ENCODE measurements around the gene HSF4.
A peak's percentile ranks its signal among the peaks of the same experiment; 100 is the strongest.

The HSF4 gene

GRCh38 chr16:67182288-67182687, 17.7 kb downstream of the HSF4 start:
- POLR2A ChIA-PET, result interaction anchor here (0.7 kb wide), 2 partner anchors 66 to 207 kb away, joined by 3 to 7 read pairs; partner anchors contain the start of gene FHOD1
- TF ChIP-seq, protein P1, sequence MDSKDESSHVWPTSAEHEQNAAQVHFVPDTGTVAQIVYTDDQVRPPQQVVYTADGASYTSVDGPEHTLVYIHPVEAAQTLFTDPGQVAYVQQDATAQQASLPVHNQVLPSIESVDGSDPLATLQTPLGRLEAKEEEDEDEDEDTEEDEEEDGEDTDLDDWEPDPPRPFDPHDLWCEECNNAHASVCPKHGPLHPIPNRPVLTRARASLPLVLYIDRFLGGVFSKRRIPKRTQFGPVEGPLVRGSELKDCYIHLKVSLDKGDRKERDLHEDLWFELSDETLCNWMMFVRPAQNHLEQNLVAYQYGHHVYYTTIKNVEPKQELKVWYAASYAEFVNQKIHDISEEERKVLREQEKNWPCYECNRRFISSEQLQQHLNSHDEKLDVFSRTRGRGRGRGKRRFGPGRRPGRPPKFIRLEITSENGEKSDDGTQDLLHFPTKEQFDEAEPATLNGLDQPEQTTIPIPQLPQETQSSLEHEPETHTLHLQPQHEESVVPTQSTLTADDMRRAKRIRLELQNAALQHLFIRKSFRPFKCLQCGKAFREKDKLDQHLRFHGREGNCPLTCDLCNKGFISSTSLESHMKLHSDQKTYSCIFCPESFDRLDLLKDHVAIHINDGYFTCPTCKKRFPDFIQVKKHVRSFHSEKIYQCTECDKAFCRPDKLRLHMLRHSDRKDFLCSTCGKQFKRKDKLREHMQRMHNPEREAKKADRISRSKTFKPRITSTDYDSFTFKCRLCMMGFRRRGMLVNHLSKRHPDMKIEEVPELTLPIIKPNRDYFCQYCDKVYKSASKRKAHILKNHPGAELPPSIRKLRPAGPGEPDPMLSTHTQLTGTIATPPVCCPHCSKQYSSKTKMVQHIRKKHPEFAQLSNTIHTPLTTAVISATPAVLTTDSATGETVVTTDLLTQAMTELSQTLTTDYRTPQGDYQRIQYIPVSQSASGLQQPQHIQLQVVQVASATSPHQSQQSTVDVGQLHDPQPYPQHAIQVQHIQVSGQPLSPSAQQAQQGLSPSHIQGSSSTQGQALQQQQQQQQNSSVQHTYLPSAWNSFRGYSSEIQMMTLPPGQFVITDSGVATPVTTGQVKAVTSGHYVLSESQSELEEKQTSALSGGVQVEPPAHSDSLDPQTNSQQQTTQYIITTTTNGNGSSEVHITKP (tag by site-specific recombination; IDR thresholded peaks at IDR 0.05), result peak; percentile 24; the same call in 1 of the 2 replicates
- TF ChIP-seq OVOL3 (tag by site-specific recombination; IDR thresholded peaks at IDR 0.05), result no peak
- TF ChIP-seq, protein P2, sequence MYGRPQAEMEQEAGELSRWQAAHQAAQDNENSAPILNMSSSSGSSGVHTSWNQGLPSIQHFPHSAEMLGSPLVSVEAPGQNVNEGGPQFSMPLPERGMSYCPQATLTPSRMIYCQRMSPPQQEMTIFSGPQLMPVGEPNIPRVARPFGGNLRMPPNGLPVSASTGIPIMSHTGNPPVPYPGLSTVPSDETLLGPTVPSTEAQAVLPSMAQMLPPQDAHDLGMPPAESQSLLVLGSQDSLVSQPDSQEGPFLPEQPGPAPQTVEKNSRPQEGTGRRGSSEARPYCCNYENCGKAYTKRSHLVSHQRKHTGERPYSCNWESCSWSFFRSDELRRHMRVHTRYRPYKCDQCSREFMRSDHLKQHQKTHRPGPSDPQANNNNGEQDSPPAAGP (tag by site-specific recombination; IDR thresholded peaks at IDR 0.05), result peak; percentile 66; the same call in 1 of the 2 replicates
- no peak for TF ChIP-seq ZNF248 (tag by site-specific recombination; IDR thresholded peaks at IDR 0.05)
- TF ChIP-seq ZNF624 (tag by site-specific recombination; IDR thresholded peaks at IDR 0.05), result no peak
- peak; percentile 28; the same call in 1 of the 2 replicates for TF ChIP-seq ZXDB (tag by site-specific recombination; IDR thresholded peaks at IDR 0.05)
- TF ChIP-seq KLF16 (tag by site-specific recombination; IDR thresholded peaks at IDR 0.05), result no peak
- no peak for TF ChIP-seq ZNF366 (tag by site-specific recombination; conservative IDR thresholded peaks at IDR 0.05)
- no peak for TF ChIP-seq ZNF585B (tag by site-specific recombination; IDR thresholded peaks at IDR 0.05)
- TF ChIP-seq ZNF292 (tag by site-specific recombination; IDR thresholded peaks at IDR 0.05; ENCODE audit: borderline replicate concordance, low read depth), result no peak
- TF ChIP-seq, protein P3, sequence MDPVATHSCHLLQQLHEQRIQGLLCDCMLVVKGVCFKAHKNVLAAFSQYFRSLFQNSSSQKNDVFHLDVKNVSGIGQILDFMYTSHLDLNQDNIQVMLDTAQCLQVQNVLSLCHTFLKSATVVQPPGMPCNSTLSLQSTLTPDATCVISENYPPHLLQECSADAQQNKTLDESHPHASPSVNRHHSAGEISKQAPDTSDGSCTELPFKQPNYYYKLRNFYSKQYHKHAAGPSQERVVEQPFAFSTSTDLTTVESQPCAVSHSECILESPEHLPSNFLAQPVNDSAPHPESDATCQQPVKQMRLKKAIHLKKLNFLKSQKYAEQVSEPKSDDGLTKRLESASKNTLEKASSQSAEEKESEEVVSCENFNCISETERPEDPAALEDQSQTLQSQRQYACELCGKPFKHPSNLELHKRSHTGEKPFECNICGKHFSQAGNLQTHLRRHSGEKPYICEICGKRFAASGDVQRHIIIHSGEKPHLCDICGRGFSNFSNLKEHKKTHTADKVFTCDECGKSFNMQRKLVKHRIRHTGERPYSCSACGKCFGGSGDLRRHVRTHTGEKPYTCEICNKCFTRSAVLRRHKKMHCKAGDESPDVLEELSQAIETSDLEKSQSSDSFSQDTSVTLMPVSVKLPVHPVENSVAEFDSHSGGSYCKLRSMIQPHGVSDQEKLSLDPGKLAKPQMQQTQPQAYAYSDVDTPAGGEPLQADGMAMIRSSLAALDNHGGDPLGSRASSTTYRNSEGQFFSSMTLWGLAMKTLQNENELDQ (tag by site-specific recombination; IDR thresholded peaks at IDR 0.05; ENCODE audit: low read depth), result no peak
- TF ChIP-seq WT1 (tag by site-specific recombination; IDR thresholded peaks at IDR 0.05), result peak; percentile 64
- TF ChIP-seq ZNF776 (tag by site-specific recombination; IDR thresholded peaks at IDR 0.05; ENCODE audit: borderline replicate concordance), result no peak
- TF ChIP-seq ZNF391 (tag by site-specific recombination; IDR thresholded peaks at IDR 0.05; ENCODE audit: borderline replicate concordance, low read depth), result no peak
- TF ChIP-seq, protein P4, sequence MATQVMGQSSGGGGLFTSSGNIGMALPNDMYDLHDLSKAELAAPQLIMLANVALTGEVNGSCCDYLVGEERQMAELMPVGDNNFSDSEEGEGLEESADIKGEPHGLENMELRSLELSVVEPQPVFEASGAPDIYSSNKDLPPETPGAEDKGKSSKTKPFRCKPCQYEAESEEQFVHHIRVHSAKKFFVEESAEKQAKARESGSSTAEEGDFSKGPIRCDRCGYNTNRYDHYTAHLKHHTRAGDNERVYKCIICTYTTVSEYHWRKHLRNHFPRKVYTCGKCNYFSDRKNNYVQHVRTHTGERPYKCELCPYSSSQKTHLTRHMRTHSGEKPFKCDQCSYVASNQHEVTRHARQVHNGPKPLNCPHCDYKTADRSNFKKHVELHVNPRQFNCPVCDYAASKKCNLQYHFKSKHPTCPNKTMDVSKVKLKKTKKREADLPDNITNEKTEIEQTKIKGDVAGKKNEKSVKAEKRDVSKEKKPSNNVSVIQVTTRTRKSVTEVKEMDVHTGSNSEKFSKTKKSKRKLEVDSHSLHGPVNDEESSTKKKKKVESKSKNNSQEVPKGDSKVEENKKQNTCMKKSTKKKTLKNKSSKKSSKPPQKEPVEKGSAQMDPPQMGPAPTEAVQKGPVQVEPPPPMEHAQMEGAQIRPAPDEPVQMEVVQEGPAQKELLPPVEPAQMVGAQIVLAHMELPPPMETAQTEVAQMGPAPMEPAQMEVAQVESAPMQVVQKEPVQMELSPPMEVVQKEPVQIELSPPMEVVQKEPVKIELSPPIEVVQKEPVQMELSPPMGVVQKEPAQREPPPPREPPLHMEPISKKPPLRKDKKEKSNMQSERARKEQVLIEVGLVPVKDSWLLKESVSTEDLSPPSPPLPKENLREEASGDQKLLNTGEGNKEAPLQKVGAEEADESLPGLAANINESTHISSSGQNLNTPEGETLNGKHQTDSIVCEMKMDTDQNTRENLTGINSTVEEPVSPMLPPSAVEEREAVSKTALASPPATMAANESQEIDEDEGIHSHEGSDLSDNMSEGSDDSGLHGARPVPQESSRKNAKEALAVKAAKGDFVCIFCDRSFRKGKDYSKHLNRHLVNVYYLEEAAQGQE (tag by site-specific recombination; IDR thresholded peaks at IDR 0.05), result no peak
- TF ChIP-seq ZNF658 (tag by site-specific recombination; IDR thresholded peaks at IDR 0.05), result no peak
- TF ChIP-seq YY2 (tag by site-specific recombination; IDR thresholded peaks at IDR 0.05), result no peak
- TF ChIP-seq ZNF140 (tag by site-specific recombination; IDR thresholded peaks at IDR 0.05), result no peak
- TF ChIP-seq ZNF610 (tag by site-specific recombination; IDR thresholded peaks at IDR 0.05; ENCODE audit: borderline replicate concordance), result no peak
- TF ChIP-seq, protein P5, sequence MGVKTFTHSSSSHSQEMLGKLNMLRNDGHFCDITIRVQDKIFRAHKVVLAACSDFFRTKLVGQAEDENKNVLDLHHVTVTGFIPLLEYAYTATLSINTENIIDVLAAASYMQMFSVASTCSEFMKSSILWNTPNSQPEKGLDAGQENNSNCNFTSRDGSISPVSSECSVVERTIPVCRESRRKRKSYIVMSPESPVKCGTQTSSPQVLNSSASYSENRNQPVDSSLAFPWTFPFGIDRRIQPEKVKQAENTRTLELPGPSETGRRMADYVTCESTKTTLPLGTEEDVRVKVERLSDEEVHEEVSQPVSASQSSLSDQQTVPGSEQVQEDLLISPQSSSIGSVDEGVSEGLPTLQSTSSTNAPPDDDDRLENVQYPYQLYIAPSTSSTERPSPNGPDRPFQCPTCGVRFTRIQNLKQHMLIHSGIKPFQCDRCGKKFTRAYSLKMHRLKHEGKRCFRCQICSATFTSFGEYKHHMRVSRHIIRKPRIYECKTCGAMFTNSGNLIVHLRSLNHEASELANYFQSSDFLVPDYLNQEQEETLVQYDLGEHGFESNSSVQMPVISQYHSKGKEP (tag by site-specific recombination; IDR thresholded peaks at IDR 0.05), result no peak
- TF ChIP-seq ZNF843 (tag by site-specific recombination; IDR thresholded peaks at IDR 0.05), result 0 out of 2 replicates have a peak, but pooled peaks have one; percentile 16
- TF ChIP-seq ZNF302 (tag by site-specific recombination; IDR thresholded peaks at IDR 0.05; ENCODE audit: low read depth), result no peak

More at GRCh38 chr16:67182288-67182687, 17.7 kb downstream of the HSF4 start:
- CTCF ChIA-PET, result interaction anchor here (1.5 kb wide), 1 partner anchor 13 kb away, joined by 5 read pairs; no protein-coding TSS in a partner anchor
- H3K9me3 ChIP-seq (ENCODE audit: control insufficient read depth, insufficient read depth, low read depth, low read length), result no peaks in the 10 kb centered on the region
- no peak overlapping the region for H3K27ac ChIP-seq (ENCODE audit: extremely low read depth, low read depth, low read length)
- H3K4me3 ChIP-seq (ENCODE audit: low read depth, low read length), result no peak overlapping the region
- H3K36me3 ChIP-seq (ENCODE audit: control insufficient read depth in 2 of 2, insufficient read depth in 1 of 2, low read length in 2 of 2), result peaks cover 0 to 29% of the 10 kb centered on the region in 2 experiments; a peak in 1 of 3 replicates
- H3K4me1 ChIP-seq (ENCODE audit: control insufficient read depth, insufficient read depth, low read length), result peaks cover 9% of the 10 kb centered on the region
